Right atrium auricular region (tissue), 2 donors: ENCODE results near the gene DGLUCY. TPM values are rescaled to one million over a fixed set of nuclear protein-coding genes. Genes with fewer than 3 reads are reported as not detected.

Source experiments
- DNase-seq: peaks from one replicate; pipeline ENCODE4 v3.0.0-alpha.2; 2019; ENCODE audit warnings: low spot score
- H3K27ac ChIP-seq, 2 donors: fragments of 200-600 bp; sonication (generic); 1 replicate in 1 of 2; 2 replicates in 1 of 2; pipeline ENCODE4 v1.5.1; 2016 to 2019
- H3K27me3 ChIP-seq, 2 donors: fragments of 200-600 bp; sonication (generic); one replicate each; pipeline versions ENCODE4 v1.5.1 to v1.6.0; 2017 to 2019
- H3K36me3 ChIP-seq: fragments of 200-600 bp; sonication (generic); one replicate; pipeline ENCODE4 v1.5.1; 2016
- H3K4me1 ChIP-seq, 2 donors: fragments of 200-600 bp; sonication (generic); one replicate each; pipeline versions ENCODE4 v1.5.1 to v1.6.0; 2017 to 2019
- H3K4me3 ChIP-seq, 2 donors: fragments of 200-600 bp; sonication (generic); 1 replicate in 1 of 2; 2 replicates in 1 of 2; pipeline ENCODE4 v1.5.1; 2017 to 2019; ENCODE audit warnings: mild to moderate bottlenecking in 1 of 2, moderate library complexity in 1 of 2
- H3K9me3 ChIP-seq, 2 donors: fragments of 200-600 bp; sonication (generic); one replicate each; pipeline ENCODE4 v1.5.1; 2019
- CTCF ChIP-seq, 2 donors: fragments of 200-600 bp; sonication (generic); IDR thresholded peaks; one replicate each; pipeline ENCODE4 v1.5.1; 2019; ENCODE audit warnings: antibody characterized with exemption in 2 of 2
- total RNA-seq, 2 donors: library from RNA; depleted of rRNA; stranded (reverse); fragments of >200 nt; gene quantifications; one replicate each; pipeline ENCODE4 v1.1.0, GENCODE V29; 2016

DGLUCY gene
- total RNA-seq, 2 donors from 2014 or later: 81.8 to 136 TPM

- Histone ChIP-seq H3K9me3 (no peaks in the 10 kb centered on the region), H3K4me1 (peaks cover 0 to 32% of the 10 kb centered on the region in 2 donors), H3K36me3 (no peaks in the 10 kb centered on the region), H3K4me3 (no peak overlapping the region), H3K27ac (no peak overlapping the region), H3K27me3 (no peaks in the 10 kb centered on the region)
- no peak for TF ChIP-seq CTCF (IDR thresholded peaks at IDR 0.05)
- DNase-seq: no peak
Observed at GRCh38 chr14:91246051-91246852, 132.4 kb downstream of the DGLUCY start.

DNA sequence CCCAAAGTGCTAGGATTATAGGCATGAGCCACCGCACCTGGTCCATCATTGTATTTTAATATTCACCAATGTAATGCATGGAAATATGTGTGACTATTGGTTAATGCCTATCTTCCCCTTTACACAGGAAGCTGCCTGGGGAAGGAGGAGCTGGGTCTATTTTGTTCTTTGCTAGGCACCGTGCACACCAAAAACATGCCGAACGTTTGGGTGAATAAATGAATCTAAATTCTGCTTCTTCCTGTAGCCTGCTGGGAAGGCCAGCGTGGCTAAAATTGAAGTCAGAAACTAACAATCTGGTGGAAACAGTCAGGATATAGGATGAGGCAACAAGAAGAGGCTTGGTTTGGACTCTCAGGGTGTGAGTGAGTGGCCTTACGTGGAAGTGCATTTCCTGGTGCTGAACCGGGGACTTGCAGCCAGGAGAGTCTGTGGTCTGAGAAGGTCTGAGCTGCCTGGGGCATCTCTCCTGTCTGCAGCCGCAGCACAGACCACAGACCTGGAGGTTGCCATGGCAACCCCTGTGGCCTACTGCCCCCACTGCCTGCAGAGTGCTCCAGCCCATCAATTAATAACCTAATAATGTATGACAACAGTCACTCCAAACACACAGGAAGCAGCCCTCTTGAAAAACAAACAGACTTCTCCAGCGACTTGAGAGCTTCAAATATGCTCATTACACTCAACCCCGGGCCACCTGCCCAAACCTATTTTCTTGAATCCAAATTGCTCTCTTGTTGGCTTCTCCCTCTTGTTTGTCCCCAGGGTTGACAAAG is 136.2 kb downstream of the DGLUCY start:
- no peak for DNase-seq
- no peaks in the 10 kb centered on the region for H3K27me3 ChIP-seq
- no peak overlapping the region for H3K27ac ChIP-seq
- peaks cover 0 to 27% of the 10 kb centered on the region in 2 donors for H3K4me1 ChIP-seq
- H3K4me3 ChIP-seq: no peak overlapping the region
- no peaks in the 10 kb centered on the region for H3K36me3 ChIP-seq
- TF ChIP-seq CTCF (IDR thresholded peaks at IDR 0.05): no peak
- no peaks in the 10 kb centered on the region for H3K9me3 ChIP-seq

DNA sequence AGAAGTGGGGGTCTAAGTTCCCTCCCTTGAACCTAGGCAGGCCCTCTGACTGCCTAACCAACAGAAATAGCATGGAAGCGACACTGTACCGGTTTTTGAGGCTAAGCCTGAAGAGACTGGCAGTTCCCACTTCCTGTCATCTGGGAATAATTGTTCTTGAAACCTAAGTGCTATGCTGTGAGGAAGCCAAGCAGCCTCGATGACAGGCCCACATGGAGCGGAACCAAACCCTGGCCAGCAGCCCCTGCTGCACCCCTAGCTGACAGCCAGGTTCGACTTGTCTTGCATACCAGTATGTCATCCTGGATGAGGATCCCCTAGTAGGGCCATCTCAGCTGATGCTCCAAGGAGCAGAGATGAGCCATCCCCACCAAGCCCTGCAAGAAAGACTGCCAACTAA is 137.0 kb downstream of the DGLUCY start:
- Histone ChIP-seq H3K36me3 (no peaks in the 10 kb centered on the region), H3K4me1 (peaks cover 0 to 23% of the 10 kb centered on the region in 2 donors), H3K27ac (no peak overlapping the region), H3K4me3 (no peak overlapping the region), H3K9me3 (no peaks in the 10 kb centered on the region), H3K27me3 (no peaks in the 10 kb centered on the region)
- DNase-seq: no peak
- TF ChIP-seq CTCF (IDR thresholded peaks at IDR 0.05): no peak

GRCh38 chr14:91252871-91253794 is 139.3 kb downstream of the DGLUCY start:
- Histone ChIP-seq H3K36me3 (no peaks in the 10 kb centered on the region), H3K4me3 (peak overlapping the region; percentile 65), H3K27ac (peak overlapping the region; percentile 62 to 72), H3K27me3 (no peaks in the 10 kb centered on the region), H3K4me1 (peaks cover 0 to 37% of the 10 kb centered on the region in 2 donors), H3K9me3 (no peaks in the 10 kb centered on the region)
- TF ChIP-seq CTCF (IDR thresholded peaks at IDR 0.05): no peak
- no peak for DNase-seq

DNA sequence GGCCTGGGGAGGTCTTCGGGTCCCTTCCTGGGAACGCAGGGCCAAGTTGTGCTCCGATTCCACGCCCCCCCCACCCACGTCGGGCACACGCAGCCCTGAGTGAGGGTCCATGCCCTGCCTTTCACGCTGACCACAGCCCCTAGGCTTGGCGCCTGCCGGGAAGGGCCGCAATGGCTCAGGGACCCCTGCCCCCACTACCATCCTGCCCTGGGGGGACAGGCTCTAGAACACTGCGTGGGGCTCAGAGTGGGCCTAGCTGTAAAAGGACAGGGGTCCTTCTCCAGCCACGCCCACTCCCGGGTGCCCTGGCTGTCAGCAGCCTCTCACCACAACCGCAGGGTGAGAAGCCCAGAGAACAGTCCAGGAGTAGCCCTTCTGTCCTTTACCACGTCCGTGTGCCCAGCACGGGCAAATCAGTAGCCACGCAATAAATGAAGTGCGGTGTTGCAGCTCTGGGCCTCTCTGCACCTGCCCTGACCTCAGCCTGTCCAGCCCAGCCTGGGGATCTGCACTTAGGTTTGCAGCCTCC is 140.0 kb downstream of the DGLUCY start:
- Histone ChIP-seq H3K9me3 (no peaks in the 10 kb centered on the region), H3K27ac (peak overlapping the region; percentile 62 to 72), H3K4me3 (peak overlapping the region; percentile 65), H3K4me1 (peaks cover 0 to 37% of the 10 kb centered on the region in 2 donors), H3K36me3 (no peaks in the 10 kb centered on the region), H3K27me3 (no peaks in the 10 kb centered on the region)
- no peak for DNase-seq
- TF ChIP-seq CTCF (IDR thresholded peaks at IDR 0.05): no peak
